Fibroblast of pulmonary artery (primary cell): ENCODE data around the gene EPHA2.

Source experiments
- DNase-seq: peaks from one replicate; pipeline ENCODE4 v3.0.0-alpha.2; 2010; ENCODE audit warnings: low read depth
- H3K4me3 ChIP-seq: replicated peaks from 2 replicates; pipeline ENCODE4 v1.5.1; 2011; ENCODE audit warnings: low read depth, mild to moderate bottlenecking, control low read depth, low read length, moderate library complexity
- TF ChIP-seq, protein P1 (sequence below): IDR thresholded peaks from 2 replicates; pipeline ENCODE4 v1.5.1; 2011; ENCODE audit warnings: mild to moderate bottlenecking, control low read depth, low read length, inconsistent platforms; ENCODE audit errors: missing control alignments

The EPHA2 gene

DNA sequence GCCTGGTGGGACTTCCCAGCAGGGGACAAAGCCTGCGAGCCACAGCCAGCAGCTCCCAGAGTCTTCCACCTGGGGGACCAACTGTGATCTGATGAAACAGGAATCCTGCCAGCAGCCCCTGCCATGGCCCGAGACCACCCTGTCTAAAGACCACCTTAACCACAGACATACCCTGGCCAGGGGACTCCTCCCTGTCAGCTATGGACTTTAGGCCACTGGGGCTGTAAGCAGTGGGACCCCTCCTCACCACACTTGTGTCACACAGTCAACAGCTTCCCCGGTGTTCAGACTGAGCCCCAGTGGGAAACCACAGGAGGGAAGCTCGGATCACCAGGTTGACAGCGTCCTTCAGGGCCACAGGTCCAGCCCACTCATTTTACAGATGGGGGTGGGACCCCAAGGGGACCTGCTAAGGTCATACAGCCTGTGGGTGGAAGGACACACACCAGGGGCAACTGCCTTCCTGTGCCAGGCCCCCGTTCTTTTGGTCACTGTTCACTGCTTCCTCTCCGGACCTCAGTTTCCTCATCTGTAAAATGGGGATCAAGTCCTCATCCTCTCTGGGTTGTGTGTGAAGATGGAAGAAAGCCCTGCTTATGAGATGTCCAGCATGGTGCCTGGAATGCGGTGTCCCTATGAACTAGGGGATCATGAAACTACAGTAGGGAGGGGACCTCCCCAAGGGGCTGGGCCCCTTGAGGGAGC lies 11.4 kb downstream of the EPHA2 start:
- TF ChIP-seq, protein P1, sequence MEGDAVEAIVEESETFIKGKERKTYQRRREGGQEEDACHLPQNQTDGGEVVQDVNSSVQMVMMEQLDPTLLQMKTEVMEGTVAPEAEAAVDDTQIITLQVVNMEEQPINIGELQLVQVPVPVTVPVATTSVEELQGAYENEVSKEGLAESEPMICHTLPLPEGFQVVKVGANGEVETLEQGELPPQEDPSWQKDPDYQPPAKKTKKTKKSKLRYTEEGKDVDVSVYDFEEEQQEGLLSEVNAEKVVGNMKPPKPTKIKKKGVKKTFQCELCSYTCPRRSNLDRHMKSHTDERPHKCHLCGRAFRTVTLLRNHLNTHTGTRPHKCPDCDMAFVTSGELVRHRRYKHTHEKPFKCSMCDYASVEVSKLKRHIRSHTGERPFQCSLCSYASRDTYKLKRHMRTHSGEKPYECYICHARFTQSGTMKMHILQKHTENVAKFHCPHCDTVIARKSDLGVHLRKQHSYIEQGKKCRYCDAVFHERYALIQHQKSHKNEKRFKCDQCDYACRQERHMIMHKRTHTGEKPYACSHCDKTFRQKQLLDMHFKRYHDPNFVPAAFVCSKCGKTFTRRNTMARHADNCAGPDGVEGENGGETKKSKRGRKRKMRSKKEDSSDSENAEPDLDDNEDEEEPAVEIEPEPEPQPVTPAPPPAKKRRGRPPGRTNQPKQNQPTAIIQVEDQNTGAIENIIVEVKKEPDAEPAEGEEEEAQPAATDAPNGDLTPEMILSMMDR: no peak
- no peak overlapping the region for H3K4me3 ChIP-seq
- no peak for DNase-seq

DNA sequence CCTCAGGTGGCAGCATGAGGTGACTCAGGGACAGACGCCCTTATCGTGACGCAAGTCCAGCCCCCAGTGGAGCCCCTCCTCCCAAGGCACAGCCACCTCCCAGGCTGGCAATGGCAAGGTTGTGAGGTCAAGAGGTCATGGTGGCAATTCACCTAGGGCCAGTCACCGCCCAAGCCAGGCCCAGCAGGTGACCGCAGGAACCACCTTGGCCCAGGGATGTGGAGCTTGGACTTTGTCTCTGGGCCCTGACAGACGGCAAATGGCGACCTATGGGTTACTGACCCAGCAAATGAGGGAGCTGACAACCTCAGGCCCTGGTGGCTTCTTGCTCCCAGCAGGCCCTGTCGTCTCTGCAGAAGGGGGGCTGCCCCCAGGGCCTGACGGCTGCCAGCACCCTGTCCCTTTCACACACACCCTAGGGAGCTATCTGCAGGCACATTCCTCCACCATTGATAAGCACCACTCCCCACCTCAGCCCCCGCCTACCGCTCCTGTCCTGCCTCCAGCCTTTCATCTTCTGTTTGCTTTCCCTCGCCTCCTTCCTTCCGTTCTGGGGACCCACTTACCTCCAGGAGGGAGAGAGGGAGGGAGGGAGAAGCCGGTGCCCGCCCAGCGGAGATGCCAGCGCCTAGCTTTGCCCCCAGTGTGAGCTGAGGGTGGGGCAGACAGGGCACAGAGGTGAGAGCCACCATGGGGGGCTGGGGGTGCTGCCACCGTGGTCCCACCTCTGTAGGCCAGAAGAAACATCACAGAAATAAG lies 12.1 kb downstream of the EPHA2 start:
- DNase-seq: no peak
- no peak overlapping the region for H3K4me3 ChIP-seq
- TF ChIP-seq, protein P1: no peak

GRCh38 chr1:16143005-16143565 lies 12.8 kb downstream of the EPHA2 start:
- H3K4me3 ChIP-seq: no peak overlapping the region
- TF ChIP-seq, protein P1: no peak
- no peak for DNase-seq

DNA sequence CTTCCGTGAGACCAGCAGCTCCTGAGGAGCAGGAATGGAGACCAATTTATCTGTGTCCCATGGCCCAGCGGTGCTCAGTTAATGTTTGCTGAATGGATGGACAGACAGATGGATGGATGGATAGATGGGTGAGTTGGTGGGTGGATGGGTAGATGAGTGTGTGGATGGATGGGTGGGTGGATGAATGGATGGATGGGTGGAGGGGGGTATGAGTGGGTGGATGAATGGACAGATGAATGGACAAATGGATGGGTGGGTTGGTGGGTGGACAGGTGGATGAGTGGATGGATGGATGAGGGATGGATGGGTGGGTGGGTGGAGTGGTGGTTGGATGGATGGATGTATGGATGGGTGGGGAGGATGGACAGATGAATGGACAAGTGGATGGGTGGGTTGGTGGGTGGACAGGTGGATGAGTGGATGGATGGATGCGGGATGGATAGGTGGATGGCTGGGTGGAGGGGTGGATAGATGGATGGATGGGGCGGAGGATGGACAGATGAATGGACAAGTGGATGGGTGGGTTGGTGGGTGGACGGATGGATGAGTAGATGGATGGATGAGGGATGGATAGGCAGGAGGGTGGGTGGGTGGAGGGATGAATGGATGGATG lies 13.4 kb downstream of the EPHA2 start:
- no peak overlapping the region for H3K4me3 ChIP-seq
- DNase-seq: no peak
- TF ChIP-seq, protein P1: no peak

DNA sequence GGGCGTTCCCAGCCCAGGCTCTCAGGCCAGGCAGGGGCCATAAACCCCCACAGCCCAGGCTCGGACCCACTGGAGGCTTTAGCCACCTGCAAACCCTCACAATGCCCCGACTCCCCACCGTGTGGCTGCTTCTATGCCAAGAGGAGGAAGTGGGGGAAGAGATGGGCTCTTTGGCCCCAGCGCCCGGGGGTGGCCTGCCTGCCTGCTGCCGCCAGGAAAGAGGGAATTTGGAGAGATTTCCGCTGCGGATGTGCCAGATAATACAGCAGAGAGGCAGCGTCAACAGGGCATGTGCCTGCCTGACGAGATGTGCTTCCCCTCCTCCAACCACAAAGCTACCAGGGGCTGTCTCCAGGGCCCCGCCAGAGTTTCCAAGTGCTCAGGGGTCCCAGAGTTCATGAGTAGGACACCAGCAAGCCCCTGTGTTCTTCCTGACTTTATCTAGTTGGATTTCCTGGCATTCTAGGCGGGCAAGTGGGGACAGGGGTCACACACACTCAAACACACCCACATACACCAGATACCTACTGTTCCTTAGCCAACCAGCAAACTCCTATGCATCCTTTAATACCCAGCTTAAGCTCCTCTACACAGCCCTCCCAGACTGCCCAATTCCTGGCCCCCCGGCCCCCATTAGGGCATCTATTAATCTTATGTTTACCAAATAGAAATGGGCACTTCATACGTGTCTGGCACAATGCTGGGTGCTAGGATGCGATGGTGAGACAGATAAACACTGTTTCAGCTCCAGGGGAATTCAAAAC lies 14.1 kb downstream of the EPHA2 start:
- TF ChIP-seq, protein P1: no peak

GRCh38 chr1:16140068-16140596 lies 15.7 kb downstream of the EPHA2 start:
- no peak overlapping the region for H3K4me3 ChIP-seq

More for the DNA sequence above, 14.1 kb downstream of the EPHA2 start:
- no peak overlapping the region for H3K4me3 ChIP-seq
- DNase-seq: peak; percentile 44

More at GRCh38 chr1:16140068-16140596, 15.7 kb downstream of the EPHA2 start:
- TF ChIP-seq, protein P1: no peak
- DNase-seq: no peak
